HG03342 (cell line): Measurements from ENCODE around the gene ZNF429.
"Not testable (repeated sequence)": the region's sequence is repeated elsewhere in the genome, so short reads cannot be mapped to it uniquely, and the experiment has no call there.

ENCODE experiments used
- ATAC-seq: cut with Tn5 transposase; IDR thresholded peaks from one replicate; pipeline ENCODE4 v1.9.1; 2021; ENCODE audit warnings: mild to moderate bottlenecking, moderate library complexity; ENCODE audit not compliant: unreplicated experiment

ZNF429 gene

GRCh38 chr19:21512609-21513008, 7.2 kb downstream of the ZNF429 start:
- not testable (repeated sequence) for ATAC-seq

DNA sequence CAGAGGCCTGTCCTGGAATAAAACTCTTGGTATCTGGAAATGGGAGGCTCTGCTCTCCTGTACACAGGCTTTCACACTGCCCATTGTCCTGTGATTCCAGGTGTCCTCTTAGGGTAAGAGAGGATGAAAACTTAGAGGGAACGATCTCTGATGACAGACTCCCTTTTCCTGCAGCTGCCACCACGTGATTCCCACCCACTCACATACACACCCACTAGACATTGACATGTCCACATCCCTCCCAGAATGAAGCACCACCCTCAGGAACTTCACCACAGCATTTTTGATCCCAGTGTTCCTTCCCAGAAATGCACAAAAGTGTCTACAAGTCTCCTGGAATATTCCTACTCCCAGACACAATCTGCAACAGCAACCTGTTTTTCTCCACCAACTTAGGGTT, 8.2 kb downstream of the ZNF429 start:
- no peak for ATAC-seq

GRCh38 chr19:21519488-21519887, 14.1 kb downstream of the ZNF429 start:
- no peak for ATAC-seq

- ATAC-seq = no peak
These were observed 27.5 kb downstream of the ZNF429 start for GRCh38 chr19:21532904-21533303.

- ATAC-seq = not testable (repeated sequence)
These were observed 31.4 kb downstream of the ZNF429 start for GRCh38 chr19:21536741-21537290.

- no peak for ATAC-seq
These were observed 54.0 kb downstream of the ZNF429 start for GRCh38 chr19:21559444-21559843.

GRCh38 chr19:21564406-21564805, 59.0 kb downstream of the ZNF429 start:
- ATAC-seq = no peak

DNA sequence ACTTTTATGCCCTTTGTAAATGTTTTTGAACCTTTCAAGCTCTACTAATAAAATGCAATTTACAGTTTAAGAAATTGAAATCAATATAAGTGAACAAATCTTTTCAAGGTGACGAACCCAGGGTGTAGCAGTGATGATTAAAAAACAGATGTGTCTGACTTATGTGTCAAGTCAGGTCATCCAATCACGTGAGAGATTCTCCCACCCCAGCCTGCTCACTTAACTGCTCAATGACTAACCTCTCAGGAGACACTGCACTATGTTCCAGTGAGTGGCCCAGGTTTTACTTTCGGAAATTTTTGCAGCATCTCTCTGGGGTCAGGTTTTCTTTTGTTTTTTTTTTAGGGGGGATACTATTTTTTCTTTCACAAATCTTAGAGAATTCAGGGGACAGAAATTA, 60.7 kb downstream of the ZNF429 start:
- no peak for ATAC-seq

GRCh38 chr19:21567806-21568205, 62.4 kb downstream of the ZNF429 start:
- not testable (repeated sequence) for ATAC-seq

GRCh38 chr19:21568816-21569493, 63.6 kb downstream of the ZNF429 start:
- ATAC-seq = no peak

DNA sequence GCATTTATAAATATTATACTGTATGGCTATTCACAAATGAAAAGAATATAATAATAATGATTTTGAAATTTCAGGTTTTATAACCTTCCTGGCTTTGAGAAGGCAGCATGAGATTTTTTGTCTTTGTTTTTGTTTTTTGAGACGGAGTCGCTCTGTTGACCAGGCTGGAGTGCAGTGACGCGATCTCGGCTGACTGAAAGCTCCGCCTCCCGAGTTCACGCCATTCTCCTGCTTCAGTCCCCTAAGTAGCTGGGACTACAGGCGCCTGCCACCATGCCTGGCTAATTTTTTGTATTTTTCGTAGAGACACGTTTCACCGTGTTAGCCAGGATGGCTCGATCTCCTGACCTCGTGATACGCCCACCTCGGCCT, 64.1 kb downstream of the ZNF429 start:
- no peak for ATAC-seq

- ATAC-seq = no peak
These were observed 65.9 kb downstream of the ZNF429 start for GRCh38 chr19:21571316-21571715.

- no peak for ATAC-seq
These were observed 69.2 kb downstream of the ZNF429 start for GRCh38 chr19:21574607-21575006.

DNA sequence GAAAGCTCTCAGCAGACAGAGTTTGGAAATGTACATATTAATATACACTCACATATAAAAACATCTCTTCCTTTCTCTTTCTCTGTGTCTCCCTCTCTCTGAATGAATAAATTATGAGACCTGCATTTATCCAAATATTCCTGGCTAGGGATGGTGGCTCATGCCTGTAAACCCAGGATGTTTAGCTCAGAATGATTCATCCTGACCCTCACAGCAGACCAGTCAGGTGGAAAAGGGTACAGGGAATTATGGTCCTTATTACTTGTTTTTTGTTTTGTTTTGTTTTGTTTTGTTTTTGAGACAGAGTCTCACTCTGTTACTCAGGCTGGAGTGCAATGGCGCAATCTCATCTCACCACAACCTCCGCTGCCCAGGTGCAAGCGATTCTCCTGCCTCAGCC, 71.1 kb downstream of the ZNF429 start:
- no peak for ATAC-seq

GRCh38 chr19:21580101-21580500, 74.7 kb downstream of the ZNF429 start:
- no peak for ATAC-seq

DNA sequence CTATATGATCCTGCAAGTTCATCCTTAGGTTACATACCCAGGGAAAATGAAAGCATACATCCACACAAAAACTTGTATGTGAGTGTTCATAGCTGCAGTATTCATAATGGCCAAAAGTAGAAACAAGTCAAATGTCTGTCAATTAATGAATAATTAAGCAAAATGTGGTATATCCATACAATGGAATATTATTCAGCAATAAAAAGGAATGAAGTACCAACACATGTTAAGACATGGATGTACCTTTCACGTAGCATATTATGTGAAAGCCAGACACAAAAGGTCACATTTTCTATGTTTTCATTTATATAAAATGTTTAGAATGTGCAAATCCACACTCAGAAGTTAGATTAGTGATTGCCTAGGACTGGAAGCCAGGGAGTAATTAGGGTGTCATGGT, 75.4 kb downstream of the ZNF429 start:
- no peak for ATAC-seq

DNA sequence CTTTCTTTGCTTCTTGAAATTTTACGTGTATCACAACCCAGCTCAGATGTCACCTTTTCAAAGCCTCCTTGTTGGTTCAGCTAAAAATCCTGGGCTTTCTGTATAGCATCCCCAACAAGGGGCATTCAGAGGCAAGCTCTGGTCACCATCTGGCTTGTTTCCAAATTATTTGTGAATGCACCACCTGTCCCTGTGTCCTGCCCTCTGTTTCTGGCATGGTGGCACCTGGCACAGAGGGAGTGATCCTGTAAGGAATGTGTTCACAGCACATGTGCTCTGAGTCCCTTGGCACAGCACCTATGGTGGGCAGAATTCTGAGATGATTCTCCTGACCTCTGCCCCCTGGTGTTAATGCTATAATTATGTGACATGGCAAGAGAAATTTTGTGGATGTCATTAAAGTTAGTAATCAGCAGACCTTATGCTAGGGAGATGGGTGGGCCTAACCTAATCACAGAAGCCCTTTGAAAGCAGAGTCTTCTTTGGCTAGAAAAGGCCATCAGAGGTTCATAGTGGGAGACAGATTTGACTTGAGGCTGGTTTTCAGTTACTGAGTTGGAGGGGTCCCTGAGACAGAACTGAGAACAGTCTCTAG, 76.3 kb downstream of the ZNF429 start:
- no peak for ATAC-seq

GRCh38 chr19:21584537-21584936, 79.1 kb downstream of the ZNF429 start:
- no peak for ATAC-seq

DNA sequence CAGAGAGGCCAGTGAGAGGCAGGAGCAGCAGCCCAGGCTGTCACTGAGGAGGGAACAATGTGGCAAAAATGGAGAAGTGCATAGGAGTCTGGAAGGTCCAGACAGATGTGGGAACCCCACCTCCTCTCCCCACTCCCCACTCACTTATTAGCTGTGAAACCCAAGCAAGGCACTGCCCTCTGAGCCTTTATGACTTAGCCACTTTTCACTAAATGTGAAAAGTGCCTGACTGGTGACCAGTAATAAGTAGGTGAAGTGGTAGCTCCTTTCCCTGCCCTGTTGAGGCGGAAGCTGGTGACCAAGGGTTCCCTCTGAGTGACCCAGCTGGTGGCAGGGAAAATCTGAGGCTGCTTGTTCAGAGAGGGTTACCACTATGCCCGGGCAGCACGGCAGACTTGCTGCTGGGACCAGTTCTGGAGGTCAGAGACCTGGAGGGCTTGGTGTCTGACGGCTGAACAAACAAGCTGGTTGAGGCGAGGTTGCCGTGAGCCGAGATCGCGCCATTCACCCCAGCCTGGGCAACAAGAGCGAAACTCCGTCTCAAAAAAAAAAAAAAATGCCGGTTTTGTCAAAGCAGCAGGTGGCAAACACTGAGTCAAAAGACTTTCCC, 80.0 kb downstream of the ZNF429 start:
- no peak for ATAC-seq

DNA sequence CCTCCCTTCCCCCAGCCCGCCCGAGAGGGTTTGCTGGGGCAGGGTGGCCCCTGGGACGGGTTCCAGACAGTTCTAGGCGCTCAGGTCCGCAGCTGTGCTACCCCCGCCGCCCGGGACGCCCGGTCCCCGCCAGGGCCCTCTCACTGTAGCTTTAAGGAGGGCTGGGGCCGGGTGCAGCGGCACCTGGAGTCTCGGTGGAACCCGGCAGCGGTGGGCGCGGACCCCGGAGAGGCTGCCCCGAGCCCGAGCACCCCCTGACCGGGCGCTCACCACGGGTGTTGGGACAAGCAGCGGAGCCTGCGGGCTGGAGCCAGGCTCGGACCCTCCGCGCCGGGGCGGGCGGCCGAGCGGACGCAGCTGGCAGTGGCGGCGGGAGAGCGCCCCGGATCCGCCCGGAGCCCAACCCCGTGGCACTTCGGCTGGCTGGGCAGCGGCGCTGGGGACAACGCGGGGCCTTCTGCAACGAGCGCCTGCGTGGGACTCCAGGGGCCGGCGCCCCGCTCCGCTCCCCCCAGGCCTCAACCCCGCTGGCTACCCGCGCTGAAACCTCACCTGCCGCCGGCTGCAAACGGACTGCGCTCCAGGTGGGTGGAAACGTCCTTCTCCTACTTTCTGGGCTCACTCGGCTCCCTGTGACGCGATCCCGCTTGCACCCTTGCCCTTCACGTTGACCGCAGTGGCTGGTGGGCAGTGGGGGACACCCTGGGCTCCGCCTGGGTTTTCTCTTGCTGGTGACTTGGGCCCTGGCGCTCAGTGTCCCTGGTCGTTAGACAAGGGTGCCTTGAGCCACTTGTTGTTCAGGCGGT, 81.1 kb downstream of the ZNF429 start:
- ATAC-seq = no peak

DNA sequence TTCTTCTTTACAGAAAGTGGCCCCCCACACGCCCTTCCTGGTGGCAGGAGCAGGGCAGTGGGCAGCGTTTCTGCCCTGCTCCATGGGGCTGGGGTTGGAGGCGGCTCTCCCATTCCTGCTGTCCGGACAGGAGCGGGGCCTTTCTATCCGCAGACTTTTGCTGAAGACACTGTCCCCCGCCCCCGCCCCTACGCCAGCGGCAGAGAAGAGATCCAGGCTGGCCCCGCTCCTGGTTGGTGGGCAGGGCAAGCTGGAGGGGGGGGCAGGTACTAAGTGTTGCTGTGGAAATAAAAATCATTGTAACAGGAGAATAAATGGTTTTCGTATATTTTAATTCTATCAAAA, 81.7 kb downstream of the ZNF429 start:
- ATAC-seq = no peak
